PFSK-1 (cell line): ENCODE measurements around the gene DDX39A.

Source experiments
- POLR2AphosphoS5 ChIP-seq: IDR thresholded peaks from 2 replicates; pipeline ENCODE4 v1.6.1; 2012; ENCODE audit warnings: low read depth, mild to moderate bottlenecking, control low read depth, low read length, moderate library complexity
- SIN3A ChIP-seq: IDR thresholded peaks from 2 replicates; pipeline ENCODE4 v1.6.1; 2012; ENCODE audit warnings: mild to moderate bottlenecking, low read length, moderate library complexity, borderline replicate concordance; ENCODE audit not compliant: insufficient read depth
- TAF1 ChIP-seq: IDR thresholded peaks from 2 replicates; pipeline ENCODE4 v1.6.1; 2012; ENCODE audit warnings: low read length, control low read depth, borderline replicate concordance; ENCODE audit not compliant: insufficient read depth

DNA sequence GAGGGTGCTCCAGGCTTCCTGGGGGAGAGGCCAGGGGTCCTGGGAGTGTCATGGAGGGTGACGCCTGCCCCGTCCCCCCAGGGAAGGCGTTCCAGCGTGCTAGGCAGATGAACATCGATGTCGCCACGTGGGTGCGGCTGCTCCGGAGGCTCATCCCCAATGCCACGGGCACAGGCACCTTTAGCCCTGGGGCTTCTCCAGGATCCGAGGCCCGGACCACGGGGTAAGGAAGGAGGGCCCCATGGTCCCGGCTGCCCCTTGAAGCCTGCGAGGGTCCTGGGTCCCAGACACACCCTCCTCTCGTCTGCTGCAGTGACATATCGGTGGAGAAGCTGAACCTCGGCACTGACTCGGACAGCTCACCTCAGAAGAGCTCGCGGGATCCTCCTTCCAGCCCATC lies 44.6 kb upstream of the DDX39A start:
- TF ChIP-seq SIN3A (no peak), POLR2AphosphoS5 (no peak), TAF1 (no peak)
